A549 (cell line): ENCODE measurements around the gene IGSF3. TPM values are rescaled to one million over a fixed set of nuclear protein-coding genes. Genes with fewer than 3 reads are reported as not detected.

Experiments used
- ATAC-seq, 2 experiments: fragments of 200-7000 bp in 1 of 2; fragments of >200 bp in 1 of 2; cut with Nextera tagmentation in 1 of 2; cut with Tn5 transposase in 1 of 2; 3 replicates each; pipeline versions ENCODE4 v1.8.0 to v1.9.1; 2018 to 2020; ENCODE audit warnings: mild to moderate bottlenecking in 1 of 2, moderate library complexity in 1 of 2
- CTCF ChIA-PET: fragments of 300-600 bp; sonication (Branson Sonifier 250); formaldehyde crosslinking; extraction: SDS; loops from one replicate; lab custom pipeline; 2021; ENCODE audit warnings: antibody characterized with exemption, inconsistent platforms; lab: Yijun Ruan, JAX
- POLR2A ChIA-PET: fragments of 350-600 bp; formaldehyde crosslinking; extraction: SDS; loops from one replicate; lab custom pipeline; 2021; ENCODE audit warnings: antibody characterized with exemption, inconsistent platforms; lab: Yijun Ruan, JAX
- DNase-seq, 2 experiments: peaks; one replicate each; pipeline versions ENCODE4 v3.0.0 to v3.0.0-alpha.2; 2011 to 2016; ENCODE audit warnings: low read depth in 1 of 2, low spot score in 1 of 2
- FAIRE-seq: peaks from 2 replicates; lab custom pipeline; 2011; peaks lifted over from hg19 to GRCh38; lab: Jason Lieb, UNC
- H3K27ac ChIP-seq, 2 experiments: fragments of >200 bp; sonication (Bioruptor Twin); formaldehyde crosslinking; 3 replicates each; pipeline ENCODE4 v1.5.1; 2016 to 2017
- H3K4me1 ChIP-seq: fragments of >200 bp; sonication (Bioruptor Twin); formaldehyde crosslinking; 3 replicates; pipeline ENCODE4 v1.6.1; 2016
- H3K4me2 ChIP-seq: fragments of >200 bp; sonication (Bioruptor Twin); formaldehyde crosslinking; 3 replicates; pipeline ENCODE4 v1.6.1; 2016
- H3K4me3 ChIP-seq: fragments of >200 bp; sonication (Bioruptor Twin); formaldehyde crosslinking; 3 replicates; pipeline ENCODE4 v1.5.1; 2016
- H3K9me3 ChIP-seq: fragments of >200 bp; sonication (Bioruptor Twin); formaldehyde crosslinking; 3 replicates; pipeline ENCODE4 v1.6.1; 2016
- BCL3 ChIP-seq: fragments of >200 bp; sonication (Bioruptor Twin); formaldehyde crosslinking; IDR thresholded peaks from 3 replicates; pipeline ENCODE4 v1.6.1; 2016
- CHD4 ChIP-seq: fragments of 200-600 bp; sonication (generic); IDR thresholded peaks from 2 replicates; pipeline ENCODE4 v1.6.1; 2016; ENCODE audit warnings: antibody characterized with exemption, mild to moderate bottlenecking, borderline replicate concordance
- E2F6 ChIP-seq: IDR thresholded peaks from 2 replicates; pipeline ENCODE4 v1.6.1; 2012; ENCODE audit warnings: low read depth, borderline replicate concordance
- ELK1 ChIP-seq: fragments of 150-350 bp; IDR thresholded peaks from 2 replicates; pipeline ENCODE4 v1.6.1; 2014; ENCODE audit warnings: low read depth, mild to moderate bottlenecking, low read length
- ESRRA ChIP-seq: fragments of 150-350 bp; IDR thresholded peaks from 2 replicates; pipeline ENCODE4 v1.6.1; 2014; ENCODE audit warnings: mild to moderate bottlenecking, low read length, borderline replicate concordance
- HEYL ChIP-seq: fragments of 250-450 bp; sonication (Bioruptor Pico); IDR thresholded peaks from 2 replicates; pipeline ENCODE4 v1.8.0; 2021; ENCODE audit warnings: mild to moderate bottlenecking, moderate library complexity
- KDM1A ChIP-seq: fragments of 200-600 bp; sonication (generic); IDR thresholded peaks from 2 replicates; pipeline ENCODE4 v1.6.1; 2016; ENCODE audit warnings: low read depth, mild to moderate bottlenecking
- NFE2L2 ChIP-seq: fragments of 150-350 bp; conservative IDR thresholded peaks from 2 replicates; pipeline ENCODE4 v1.6.1; 2014; ENCODE audit warnings: low read length
- NR3C1 ChIP-seq: fragments of >200 bp; sonication (Bioruptor Twin); formaldehyde crosslinking; IDR thresholded peaks from 3 replicates; pipeline ENCODE4 v1.6.1; 2017
- PBX3 ChIP-seq: IDR thresholded peaks from 2 replicates; pipeline ENCODE4 v1.6.1; 2012
- RAD21 ChIP-seq, 2 experiments: fragments of >200 bp in 1 of 2; sonication (Bioruptor Twin) in 1 of 2; formaldehyde crosslinking in 1 of 2; IDR thresholded peaks in 1 of 2; conservative IDR thresholded peaks in 1 of 2; 2 replicates in 1 of 2; 3 replicates in 1 of 2; pipeline ENCODE4 v1.6.1; 2012 to 2018; ENCODE audit warnings: inconsistent platforms in 1 of 2
- REST ChIP-seq: fragments of 200-600 bp; sonication (generic); IDR thresholded peaks from 2 replicates; pipeline ENCODE4 v1.6.1; 2016; ENCODE audit warnings: antibody characterized with exemption, mild to moderate bottlenecking, moderate library complexity
- RNF2 ChIP-seq: fragments of 200-600 bp; sonication (generic); IDR thresholded peaks from 2 replicates; pipeline ENCODE4 v1.6.1; 2016; ENCODE audit warnings: low read depth, mild to moderate bottlenecking, antibody characterized with exemption, moderate library complexity, borderline replicate concordance
- ZFP36 ChIP-seq: fragments of 450-650 bp; IDR thresholded peaks from 2 replicates; pipeline ENCODE4 v1.6.1; 2014; ENCODE audit warnings: borderline replicate concordance; ENCODE audit not compliant: partially characterized antibody
- WGBS: methylation state at CpG from one replicate; pipeline ENCODE4 v1.1.6; 2017; ENCODE audit errors: missing lambda C conversion rate; 5-methylcytosine and 5-hydroxymethylcytosine counted together
- polyA plus RNA-seq, 4 experiments: library from polyadenylated mRNA; depleted of rRNA in 3 of 4; stranded (reverse); fragments of >200 nt; fragmentation: RNase III in 1 of 4; extraction: RNeasy Plus Mini Kit Qiagen cat#74134 plus additional on column Dnase treatment in 1 of 4; gene quantifications; 2 replicates in 3 of 4; 3 replicates in 1 of 4; pipeline ENCODE4 v1.2.3, GENCODE V29; 2011 to 2017

Gene IGSF3
- polyA plus RNA-seq, 2 of the 4 experiments (the other 2 are of a cell fraction), result 18.5 to 21.9 TPM

GRCh38 chr1:116537040-116537831 lies 130.3 kb downstream of the IGSF3 start:
- no peak for TF ChIP-seq PBX3
- no peak for TF ChIP-seq ESRRA
- TF ChIP-seq NR3C1, result no peak
- TF ChIP-seq E2F6, result no peak
- TF ChIP-seq RNF2, result no peak
- TF ChIP-seq RAD21 (conservative IDR thresholded peaks at IDR 0.05 in 1 of 2, IDR thresholded peaks at IDR 0.05 in 1 of 2), result no peak
- TF ChIP-seq NFE2L2, result no peak
- no peak for TF ChIP-seq KDM1A
- TF ChIP-seq CHD4, result no peak
- Histone ChIP-seq H3K9me3 (no peaks in the 10 kb centered on the region), H3K4me3 (no peak overlapping the region), H3K27ac (no peak overlapping the region), H3K4me1 (peaks cover 26% of the 10 kb centered on the region; the same call in 2 of the 3 replicates), H3K4me2 (no peak overlapping the region)
- CTCF ChIA-PET, result interaction anchor here (1.2 kb wide), 1 partner anchor 14 kb away, joined by 3 read pairs; no protein-coding TSS in a partner anchor
- DNase-seq (peak in 1 of 2 experiments; percentile 14), ATAC-seq (0 out of 6 replicates have a peak, but pooled peaks of 1 of the 2 experiments have one; percentile 34), FAIRE-seq (no peak)
- WGBS, result 74% methylated on average over 3 of the region's 3 CpGs
- POLR2A ChIA-PET, result no interaction called here

- 98% methylated on average over 35 of the region's 45 CpGs for WGBS
- no peak for DNase-seq
- no peak for TF ChIP-seq HEYL (CRISPR knock-in tag)
- no peak for TF ChIP-seq ELK1
- no peak for TF ChIP-seq BCL3
- TF ChIP-seq ZFP36, result no peak
- no peak for TF ChIP-seq PBX3
- TF ChIP-seq REST, result no peak
- TF ChIP-seq, all 56 proteins: peak for 0
- Histone ChIP-seq H3K27ac (no peak overlapping the region), H3K9me3 (no peaks in the 10 kb centered on the region), H3K4me1 (peaks cover 22% of the 10 kb centered on the region; the same call in 2 of the 3 replicates), H3K4me3 (no peak overlapping the region), H3K4me2 (no peak overlapping the region)
- POLR2A ChIA-PET, result no interaction called here
- CTCF ChIA-PET, result no interaction called here
- ATAC-seq (no peak), FAIRE-seq (no peak)
Measured at GRCh38 chr1:116534014-116534739, 133.4 kb downstream of the IGSF3 start.
